Left lung (tissue), 10 donors: ENCODE measurements around the gene CMTM4. TPM values are rescaled to one million over a fixed set of nuclear protein-coding genes. Genes with fewer than 3 reads are reported as not detected.
A peak's percentile ranks its signal among the peaks of the same experiment; 100 is the strongest.

Experiments
- ATAC-seq: fragments of 200-7000 bp; cut with Tn5 transposase; one replicate; pipeline ENCODE4 v1.9.1; 2020; ENCODE audit warnings: moderate library complexity
- DNase-seq, 4 donors: peaks; one replicate each; pipeline ENCODE4 v3.0.0-alpha.2; 2013 to 2020
- H3K27ac ChIP-seq, 2 donors: fragments of 200-600 bp; sonication (generic) in 1 of 2; one replicate each; pipeline versions ENCODE4 v1.5.0 to v1.8.0; 2020 to 2021
- H3K27me3 ChIP-seq, 2 donors: fragments of 200-600 bp; sonication (generic) in 1 of 2; one replicate each; pipeline versions ENCODE4 v1.5.0 to v1.8.0; 2020 to 2021
- H3K36me3 ChIP-seq, 2 donors: fragments of 200-600 bp; sonication (generic) in 1 of 2; one replicate each; pipeline versions ENCODE4 v1.5.0 to v1.8.0; 2020 to 2021
- H3K4me1 ChIP-seq, 2 donors: fragments of 200-600 bp; one replicate each; pipeline ENCODE4 v1.8.0; 2021
- H3K4me3 ChIP-seq, 2 donors: fragments of 200-600 bp; sonication (generic) in 1 of 2; one replicate each; pipeline versions ENCODE4 v1.5.0 to v1.8.0; 2020 to 2021; ENCODE audit warnings: mild to moderate bottlenecking in 1 of 2
- H3K9me3 ChIP-seq, 2 donors: fragments of 200-600 bp; sonication (generic) in 1 of 2; one replicate each; pipeline versions ENCODE4 v1.5.0 to v1.8.0; 2020 to 2021
- CTCF ChIP-seq, 2 donors: fragments of 200-600 bp; sonication (generic) in 1 of 2; IDR thresholded peaks; one replicate each; pipeline versions ENCODE4 v1.5.0 to v1.8.0; 2021; ENCODE audit warnings: antibody characterized with exemption in 2 of 2
- intact Hi-C, 2 donors: fragments of 100-400 bp; cut with DNase I; formaldehyde crosslinking; loops; one replicate each; pipeline versions ENCODE4 v1.11.2 to v1.14.2; 2022
- polyA plus RNA-seq, 6 donors: library from polyadenylated mRNA; unstranded; fragments of 120-200 nt; gene quantifications; one replicate each; pipeline ENCODE4 v1.2.1, GENCODE V29; 2013; ENCODE audit not compliant: insufficient read length in 6 of 6
- total RNA-seq, 2 donors: library from RNA; stranded (reverse); fragmentation: NEBNext Ultra II Directional; extraction: Animal tissue kit (Norgen Biotek cat#: 25700); gene quantifications; one replicate each; pipeline ENCODE4 v1.2.1, GENCODE V29; 2021
- donor health status: DM: no; HTN: yes; CAD: no.
- donor health status: DM: no; HTN: no; CAD: no.

Gene CMTM4
- total and polyA plus RNA-seq, 8 donors: 25.2 to 72.3 (median 34.6) TPM

- TF ChIP-seq CTCF (IDR thresholded peaks at IDR 0.05): no peak
- Histone ChIP-seq H3K27me3 (no peaks in the 10 kb centered on the region), H3K9me3 (no peaks in the 10 kb centered on the region), H3K36me3 (no peaks in the 10 kb centered on the region), H3K27ac (peak overlapping the region in 1 of 2 donors; percentile 48), H3K4me3 (no peak overlapping the region), H3K4me1 (peaks cover 0 to 40% of the 10 kb centered on the region in 2 donors)
- DNase-seq: no peak
- intact Hi-C loops: no loop called here
- ATAC-seq: no peak
These were observed 42.8 kb downstream of the CMTM4 start for GRCh38 chr16:66653581-66654350.

GRCh38 chr16:66652661-66653360 is 43.7 kb downstream of the CMTM4 start:
- Histone ChIP-seq H3K27me3 (no peaks in the 10 kb centered on the region), H3K36me3 (no peaks in the 10 kb centered on the region), H3K9me3 (no peaks in the 10 kb centered on the region), H3K4me1 (peaks cover 0 to 40% of the 10 kb centered on the region in 2 donors), H3K4me3 (no peak overlapping the region), H3K27ac (peak overlapping the region in 1 of 2 donors; percentile 61)
- DNase-seq (no peak), ATAC-seq (no peak)
- no peak for TF ChIP-seq CTCF (IDR thresholded peaks at IDR 0.05)
- intact Hi-C loops: no loop called here

- no peak for TF ChIP-seq CTCF (IDR thresholded peaks at IDR 0.05)
- H3K4me3 ChIP-seq: no peak overlapping the region
- peak overlapping the region in 1 of 2 donors; percentile 61 for H3K27ac ChIP-seq
- DNase-seq: no peak
- H3K4me1 ChIP-seq: peaks cover 0 to 40% of the 10 kb centered on the region in 2 donors
- intact Hi-C loops: no loop called here
- H3K27me3 ChIP-seq: no peaks in the 10 kb centered on the region
- H3K9me3 ChIP-seq: no peaks in the 10 kb centered on the region
- no peaks in the 10 kb centered on the region for H3K36me3 ChIP-seq
- no peak for ATAC-seq
These were observed 44.6 kb downstream of the CMTM4 start for GRCh38 chr16:66651965-66652364.

- no peak for ATAC-seq
These were observed 45.1 kb downstream of the CMTM4 start for GRCh38 chr16:66651474-66651765.

More at GRCh38 chr16:66651474-66651765, 45.1 kb downstream of the CMTM4 start:
- DNase-seq: no peak
- H3K27me3 ChIP-seq: no peaks in the 10 kb centered on the region
- no peaks in the 10 kb centered on the region for H3K36me3 ChIP-seq
- no peak overlapping the region for H3K27ac ChIP-seq
- intact Hi-C loops: no loop called here
- no peak overlapping the region for H3K4me3 ChIP-seq
- peaks cover 0 to 40% of the 10 kb centered on the region in 2 donors for H3K4me1 ChIP-seq
- no peak for TF ChIP-seq CTCF (IDR thresholded peaks at IDR 0.05)
- H3K9me3 ChIP-seq: no peaks in the 10 kb centered on the region
